ENCODE data around the gene TOMM40.

- TF ChIP-seq, protein P1, sequence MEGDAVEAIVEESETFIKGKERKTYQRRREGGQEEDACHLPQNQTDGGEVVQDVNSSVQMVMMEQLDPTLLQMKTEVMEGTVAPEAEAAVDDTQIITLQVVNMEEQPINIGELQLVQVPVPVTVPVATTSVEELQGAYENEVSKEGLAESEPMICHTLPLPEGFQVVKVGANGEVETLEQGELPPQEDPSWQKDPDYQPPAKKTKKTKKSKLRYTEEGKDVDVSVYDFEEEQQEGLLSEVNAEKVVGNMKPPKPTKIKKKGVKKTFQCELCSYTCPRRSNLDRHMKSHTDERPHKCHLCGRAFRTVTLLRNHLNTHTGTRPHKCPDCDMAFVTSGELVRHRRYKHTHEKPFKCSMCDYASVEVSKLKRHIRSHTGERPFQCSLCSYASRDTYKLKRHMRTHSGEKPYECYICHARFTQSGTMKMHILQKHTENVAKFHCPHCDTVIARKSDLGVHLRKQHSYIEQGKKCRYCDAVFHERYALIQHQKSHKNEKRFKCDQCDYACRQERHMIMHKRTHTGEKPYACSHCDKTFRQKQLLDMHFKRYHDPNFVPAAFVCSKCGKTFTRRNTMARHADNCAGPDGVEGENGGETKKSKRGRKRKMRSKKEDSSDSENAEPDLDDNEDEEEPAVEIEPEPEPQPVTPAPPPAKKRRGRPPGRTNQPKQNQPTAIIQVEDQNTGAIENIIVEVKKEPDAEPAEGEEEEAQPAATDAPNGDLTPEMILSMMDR (conservative IDR thresholded peaks at IDR 0.05): no peak
- TF ChIP-seq ZFX (IDR thresholded peaks at IDR 0.05): no peak
Measured at GRCh38 chr19:44863990-44864389, 27.1 kb upstream of the TOMM40 start.
